GM13976 (cell line): ENCODE data around the gene PKIG.

Experiments
- DNase-seq: peaks from one replicate; pipeline ENCODE4 v3.0.0; 2012; ENCODE audit warnings: low spot score
- CTCF ChIP-seq: IDR thresholded peaks from 2 replicates; pipeline ENCODE4 v1.5.1; 2012; ENCODE audit warnings: borderline replicate concordance, mild to moderate bottlenecking; ENCODE audit not compliant: insufficient read depth; ENCODE audit errors: extremely low read depth, missing control alignments, control extremely low read depth
- in situ Hi-C: fragments of 300-500 bp; cut with MboI; formaldehyde crosslinking; loops from one replicate; pipeline ENCODE4 v1.12.0; 2022; ENCODE audit warnings: low sequenced_read_pairs, mixed read lengths, inconsistent platforms; ENCODE audit not compliant: unreplicated experiment

The PKIG gene

DNA sequence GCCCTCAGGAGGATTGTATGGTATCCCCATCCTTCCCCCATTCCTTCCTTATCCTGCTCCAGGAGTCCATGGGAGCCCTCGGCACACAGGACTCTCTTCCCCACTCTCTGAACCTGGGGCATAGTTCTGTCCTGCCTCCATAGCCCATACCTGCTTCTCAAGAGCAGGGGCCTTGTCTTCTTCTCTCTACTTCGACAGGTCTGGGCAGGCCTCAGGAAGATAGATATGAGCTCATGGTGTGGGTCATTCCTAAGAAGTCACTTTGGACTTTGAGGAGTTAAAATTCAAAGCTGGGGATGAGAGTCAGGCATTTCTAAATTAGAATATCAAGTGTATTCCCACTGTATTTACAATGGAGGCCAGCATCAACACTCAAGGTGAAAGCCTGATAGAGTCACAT lies 77.6 kb downstream of the PKIG start:
- in situ Hi-C loops = no loop called here
- no peak for DNase-seq
- TF ChIP-seq CTCF = no peak

- in situ Hi-C loops = no loop called here
- DNase-seq = no peak
- no peak for TF ChIP-seq CTCF
Measured at GRCh38 chr20:44660581-44660980, 78.2 kb downstream of the PKIG start.

DNA sequence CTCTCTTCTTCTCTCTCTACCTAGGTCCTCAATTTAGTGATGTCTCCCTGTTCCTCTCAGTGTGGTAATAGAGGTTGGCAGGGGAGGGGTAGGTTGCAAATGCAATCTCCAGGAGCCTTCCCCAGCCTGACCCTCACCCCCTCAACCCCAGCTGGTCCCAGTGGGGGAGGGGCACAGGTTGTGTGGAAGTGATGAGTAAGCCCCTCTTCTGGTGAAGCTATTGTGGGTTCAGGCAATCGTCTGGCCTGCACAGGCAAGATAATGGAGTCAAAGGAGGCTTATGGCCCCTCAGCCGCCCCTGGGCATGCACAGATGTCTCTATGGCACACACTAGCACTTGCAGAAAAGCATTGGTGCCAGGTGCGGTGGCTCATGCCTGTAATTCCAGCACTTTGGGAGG lies 79.9 kb downstream of the PKIG start:
- in situ Hi-C loops = no loop called here
- TF ChIP-seq CTCF = no peak
- no peak for DNase-seq

- in situ Hi-C loops = no loop called here
- no peak for TF ChIP-seq CTCF
- DNase-seq = no peak
Measured at GRCh38 chr20:44664131-44664530, 81.8 kb downstream of the PKIG start.

GRCh38 chr20:44666066-44666465 lies 83.7 kb downstream of the PKIG start:
- TF ChIP-seq CTCF = no peak
- in situ Hi-C loops = no loop called here
- no peak for DNase-seq
